ENCODE measurements around the gene KRTAP10-5.
"Not testable (repeated sequence)": the region's sequence is repeated elsewhere in the genome, so short reads cannot be mapped to it uniquely, and the experiment has no call there.

Gene KRTAP10-5

DNA sequence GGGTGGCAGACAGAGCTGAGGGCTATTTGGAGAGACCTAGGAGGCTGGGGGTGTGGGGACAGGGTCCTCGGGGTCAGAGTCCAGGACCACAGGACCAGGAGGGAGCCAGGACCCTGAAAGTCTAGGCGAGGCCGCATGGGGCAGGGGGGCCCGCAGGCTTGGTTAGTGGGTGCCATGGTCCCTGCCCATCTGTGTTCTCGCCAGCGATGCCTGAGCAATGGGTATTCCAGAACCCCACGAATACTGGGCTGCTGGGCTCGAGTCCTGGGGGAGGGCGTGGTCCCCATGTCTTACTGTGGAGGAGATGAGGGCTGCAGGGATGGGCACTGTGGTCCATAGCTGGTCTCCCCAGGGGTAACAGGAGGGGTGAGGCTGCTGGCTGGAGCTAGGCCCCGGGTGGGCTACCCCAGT, 9.9 kb upstream of the KRTAP10-5 start:
- no peak for DNase-seq

DNA sequence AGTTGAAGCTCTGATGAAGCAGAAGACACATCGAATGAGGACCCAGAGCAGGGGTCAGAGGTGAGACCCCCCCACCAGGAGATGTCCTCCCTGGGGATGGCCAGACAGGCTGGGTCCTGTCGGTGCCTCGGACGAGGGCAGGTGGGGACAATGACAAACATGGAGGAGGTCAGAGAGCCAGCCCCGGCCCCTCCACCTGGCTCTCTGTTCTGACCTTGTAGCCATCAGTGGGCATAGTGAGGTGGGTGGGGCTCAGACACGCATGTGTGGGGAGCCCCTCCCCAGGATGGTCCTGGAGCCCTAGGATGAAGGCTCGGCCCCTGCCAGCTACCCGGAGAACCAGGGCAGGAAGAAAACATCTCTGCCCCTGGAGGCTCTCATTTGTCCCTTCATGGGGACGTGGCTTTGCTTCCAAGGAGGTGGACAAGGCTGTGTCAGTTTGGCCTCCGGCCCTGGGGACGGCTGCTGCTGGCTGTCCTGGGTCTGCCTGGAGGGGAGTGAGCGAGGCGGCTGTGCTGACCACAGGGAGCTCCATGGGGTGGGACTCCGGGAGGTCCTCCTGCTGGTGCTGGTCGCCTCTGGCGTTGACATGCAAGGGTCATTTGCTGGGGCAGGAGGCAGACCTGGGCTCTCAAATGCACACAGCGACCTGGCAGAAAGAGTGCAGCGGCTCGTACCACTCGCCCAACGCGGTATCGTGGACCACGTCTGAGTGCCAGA, 9.3 kb upstream of the KRTAP10-5 start:
- DNase-seq = no peak

DNA sequence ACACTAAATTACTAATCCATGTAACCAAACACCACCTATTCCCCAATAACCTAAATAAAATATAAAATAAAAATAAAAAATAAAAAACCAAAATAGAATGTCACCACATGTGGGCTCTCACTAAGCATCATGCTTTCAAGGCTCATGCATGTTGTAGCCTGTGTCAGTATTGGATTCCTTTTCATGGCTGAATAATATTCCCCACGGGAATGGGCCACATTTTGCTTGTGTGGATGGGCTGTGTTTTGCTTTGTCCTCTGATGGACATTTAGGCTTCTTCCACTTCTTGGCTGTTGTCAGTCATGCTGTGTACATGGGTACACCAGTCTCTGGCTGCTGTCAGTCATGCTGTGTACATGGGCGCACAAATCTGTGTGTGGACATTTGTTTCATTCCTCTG, 8.7 kb upstream of the KRTAP10-5 start:
- DNase-seq = no peak

DNA sequence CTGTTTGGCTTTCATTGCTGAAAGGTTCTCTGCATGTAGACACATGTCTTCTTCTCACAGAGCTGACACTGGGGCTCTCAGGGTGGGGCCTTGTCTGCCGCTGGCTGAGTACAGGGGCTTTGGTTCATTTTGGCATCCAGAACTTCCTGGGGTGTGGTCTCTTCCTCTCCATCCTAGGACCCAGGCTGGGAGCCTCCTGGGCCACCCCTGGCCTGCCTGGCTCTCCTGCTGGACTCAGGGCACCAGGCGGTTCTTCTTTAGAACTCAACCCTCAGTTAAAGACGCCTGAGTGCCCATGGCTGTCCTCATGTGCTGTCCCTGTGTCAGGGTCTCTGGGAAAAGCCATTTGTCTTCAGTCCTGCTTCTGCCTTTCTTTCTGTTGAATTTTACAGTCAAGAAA, 5.5 kb upstream of the KRTAP10-5 start:
- no peak for DNase-seq

DNA sequence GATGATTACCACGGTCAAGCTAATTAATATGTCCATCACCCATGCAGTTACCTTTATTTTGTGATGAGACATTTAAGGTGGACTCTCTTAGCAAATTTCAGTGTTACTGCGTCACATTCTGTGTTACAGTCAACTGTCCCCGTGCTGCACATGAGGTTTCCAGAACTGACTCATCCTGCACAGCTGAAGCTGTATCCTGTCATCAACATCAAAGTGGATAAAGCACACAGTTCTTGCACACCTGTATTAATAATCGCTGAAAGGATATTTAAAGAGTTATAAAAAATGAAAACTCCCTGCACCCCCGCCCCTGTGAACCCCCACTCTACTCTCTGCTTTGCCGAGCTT, 3.4 kb upstream of the KRTAP10-5 start:
- no peak for DNase-seq

DNA sequence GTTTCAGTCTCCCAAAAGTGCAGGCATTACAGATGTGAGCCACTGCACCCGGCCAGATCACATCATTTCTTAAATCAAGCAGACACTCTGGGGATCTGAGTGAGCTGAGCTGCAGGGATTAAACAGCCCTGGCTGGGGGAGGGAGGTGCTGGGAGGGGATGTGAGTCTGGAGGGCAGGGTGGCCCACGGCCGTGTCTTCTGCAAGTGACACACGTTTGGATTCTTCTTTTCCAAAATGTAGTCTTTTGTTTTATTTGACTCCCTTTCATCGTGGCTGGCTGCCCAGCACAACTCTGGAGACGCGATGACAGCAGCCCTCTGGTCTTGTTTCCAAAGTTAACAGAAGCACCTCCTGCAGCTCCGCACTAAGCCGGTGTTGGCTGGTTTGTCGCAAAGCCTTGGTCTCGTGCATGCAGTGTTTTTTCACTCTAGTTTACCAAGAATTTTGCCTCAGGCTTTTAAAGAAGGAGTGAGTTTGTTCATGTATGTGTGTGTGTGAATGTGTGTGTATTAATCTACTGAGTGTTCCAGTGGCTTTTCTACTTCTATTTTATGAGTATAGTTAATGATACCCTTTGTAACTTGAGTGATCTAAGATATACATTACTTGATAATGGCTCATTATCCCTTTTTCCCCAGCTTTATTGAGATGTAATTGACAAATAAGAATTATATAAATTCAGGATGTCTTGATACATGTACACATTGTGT, 2.8 kb upstream of the KRTAP10-5 start:
- no peak for DNase-seq

DNA sequence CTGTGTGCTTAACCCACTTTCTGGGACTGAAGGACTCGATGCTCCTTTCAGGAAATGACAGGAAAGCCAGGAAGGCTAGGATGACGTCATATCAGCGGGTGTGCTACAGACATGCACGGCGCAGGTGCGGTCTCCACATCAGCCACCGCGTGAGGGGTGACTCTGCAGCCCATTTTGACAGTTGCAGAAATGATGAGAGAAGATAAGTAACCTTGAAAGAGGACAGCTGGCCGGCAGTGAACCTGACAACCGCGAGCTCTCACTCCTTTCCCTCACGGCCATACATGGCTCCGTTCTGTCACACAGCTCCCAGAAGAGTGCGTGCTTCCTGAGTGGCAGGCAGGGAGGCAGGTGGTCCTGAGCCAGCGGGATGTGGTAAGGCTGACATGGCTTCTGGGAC, 1.7 kb upstream of the KRTAP10-5 start:
- DNase-seq = peak; percentile 11

DNA sequence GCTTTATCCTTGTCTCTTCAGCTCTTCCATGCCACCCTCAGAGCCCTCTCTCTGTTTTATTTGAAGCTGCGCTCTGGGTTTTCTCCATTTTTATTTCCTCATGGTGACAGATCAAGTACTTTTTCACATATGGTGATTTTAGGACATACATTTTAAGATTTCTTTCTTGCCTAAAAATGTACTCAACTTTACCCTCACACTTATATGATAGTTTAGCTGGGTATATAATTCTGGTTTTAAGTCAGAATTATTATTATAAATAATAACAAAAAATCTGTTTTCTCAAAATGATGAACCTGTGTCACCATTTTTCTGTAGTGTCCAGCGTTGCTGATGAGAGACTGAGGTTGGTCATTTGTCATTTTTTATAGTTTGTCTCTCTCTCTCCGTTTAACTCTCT, 754 bp upstream of the KRTAP10-5 start:
- no peak for DNase-seq

DNA sequence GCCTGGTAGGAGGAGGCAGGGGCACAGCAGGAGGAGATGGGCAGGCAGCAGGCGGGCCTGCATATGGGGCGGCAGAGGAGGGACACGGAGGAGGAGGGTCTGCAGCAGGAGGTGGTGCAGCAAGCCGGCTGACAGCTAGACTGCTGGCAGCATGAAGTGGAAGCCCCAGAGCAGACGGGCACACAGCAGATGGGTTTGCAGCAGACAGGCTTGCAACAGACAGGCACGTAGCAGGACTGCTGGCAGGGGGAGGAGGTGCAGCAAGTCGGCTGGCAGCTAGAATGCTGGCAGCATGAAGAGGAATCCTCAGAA, 615 bp downstream of the KRTAP10-5 start:
- DNase-seq = no peak

DNA sequence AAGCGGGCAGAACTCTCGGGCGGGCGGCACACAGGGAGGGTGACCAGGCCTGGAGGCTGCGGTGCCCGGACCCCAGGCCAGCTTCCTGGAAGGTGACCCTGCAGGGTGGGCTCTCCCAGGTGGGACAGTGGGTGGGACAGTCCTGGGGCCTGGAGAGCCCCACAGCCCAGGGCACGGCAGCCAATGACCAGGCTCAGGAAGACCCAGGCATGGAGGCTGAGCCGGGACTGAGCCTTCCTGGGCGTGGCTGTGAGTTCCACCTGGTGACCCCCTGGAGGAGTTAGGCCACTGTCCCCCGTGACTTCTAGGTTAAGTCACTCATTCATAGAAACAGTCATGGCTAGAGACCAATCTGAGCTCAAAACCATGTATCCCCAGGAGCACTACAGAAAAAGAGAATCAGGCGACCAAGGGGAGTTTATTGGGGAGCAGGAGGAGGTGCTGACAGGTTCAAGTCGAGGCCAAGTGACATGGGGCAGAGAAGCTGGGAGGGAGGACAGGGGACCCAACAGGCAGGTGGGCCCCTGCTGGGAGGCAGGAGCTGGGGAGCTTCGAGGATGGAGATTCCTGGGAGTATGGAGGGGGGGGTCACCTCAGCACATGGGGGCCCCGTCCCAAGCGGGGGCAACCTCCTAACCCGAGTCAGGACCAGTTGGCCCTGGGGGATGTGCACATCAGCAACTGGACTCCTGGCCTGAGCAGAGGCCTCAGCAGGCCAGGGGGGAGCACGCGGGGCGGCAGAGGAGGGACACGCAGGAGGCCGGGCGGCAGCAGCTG, 1.2 kb downstream of the KRTAP10-5 start:
- no peak for DNase-seq

DNA sequence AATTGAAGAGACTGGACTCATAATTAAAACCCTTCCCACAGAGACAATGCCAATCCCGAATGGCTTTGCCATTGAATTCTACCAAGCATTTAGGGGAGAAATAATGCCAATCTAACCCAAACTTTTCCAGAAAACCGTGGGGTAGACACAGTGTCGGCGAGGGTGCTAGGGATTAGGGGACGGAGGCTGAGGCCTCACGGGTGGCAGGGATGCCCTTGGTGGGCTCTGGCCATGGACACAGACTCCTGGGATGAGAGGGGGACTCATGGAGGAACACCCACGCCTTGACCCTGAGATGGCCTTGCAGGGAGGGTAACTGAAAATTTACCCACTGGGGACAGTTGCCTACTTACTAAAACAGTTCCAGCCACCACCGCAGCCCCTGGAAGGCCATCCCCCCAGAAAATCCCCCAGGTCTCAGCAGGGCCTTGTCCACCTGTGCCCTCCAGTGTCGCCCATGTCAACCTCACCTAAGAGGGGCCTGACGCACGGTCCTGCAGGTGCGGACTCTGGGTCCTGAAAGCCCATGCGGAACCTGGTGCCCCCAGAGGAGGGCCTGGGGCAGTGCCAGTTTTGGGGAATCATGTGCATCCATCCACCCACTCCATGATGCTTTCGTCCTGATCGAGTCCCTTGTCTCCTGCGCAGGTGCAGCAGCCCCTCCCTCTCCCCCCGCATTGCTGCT, 1.9 kb downstream of the KRTAP10-5 start:
- DNase-seq = no peak

DNA sequence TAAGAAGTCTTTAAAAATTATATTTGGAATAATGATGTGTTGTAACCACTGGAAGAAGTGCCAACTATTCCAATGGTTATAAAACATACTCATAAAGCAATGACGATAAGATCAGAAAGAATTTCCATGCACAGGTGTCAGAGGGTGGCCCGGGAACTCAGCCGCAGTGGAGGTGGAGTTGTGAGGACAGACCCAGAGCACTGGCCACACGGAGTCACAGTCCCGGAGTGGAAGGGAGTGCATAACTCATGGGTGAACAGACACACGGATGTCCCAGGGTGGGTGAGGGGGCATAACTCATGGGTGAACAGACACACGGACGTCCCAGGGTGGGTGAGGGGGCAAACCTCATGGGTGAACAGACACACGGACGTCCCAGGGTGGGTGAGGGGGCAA, 4.4 kb downstream of the KRTAP10-5 start:
- DNase-seq = no peak

DNA sequence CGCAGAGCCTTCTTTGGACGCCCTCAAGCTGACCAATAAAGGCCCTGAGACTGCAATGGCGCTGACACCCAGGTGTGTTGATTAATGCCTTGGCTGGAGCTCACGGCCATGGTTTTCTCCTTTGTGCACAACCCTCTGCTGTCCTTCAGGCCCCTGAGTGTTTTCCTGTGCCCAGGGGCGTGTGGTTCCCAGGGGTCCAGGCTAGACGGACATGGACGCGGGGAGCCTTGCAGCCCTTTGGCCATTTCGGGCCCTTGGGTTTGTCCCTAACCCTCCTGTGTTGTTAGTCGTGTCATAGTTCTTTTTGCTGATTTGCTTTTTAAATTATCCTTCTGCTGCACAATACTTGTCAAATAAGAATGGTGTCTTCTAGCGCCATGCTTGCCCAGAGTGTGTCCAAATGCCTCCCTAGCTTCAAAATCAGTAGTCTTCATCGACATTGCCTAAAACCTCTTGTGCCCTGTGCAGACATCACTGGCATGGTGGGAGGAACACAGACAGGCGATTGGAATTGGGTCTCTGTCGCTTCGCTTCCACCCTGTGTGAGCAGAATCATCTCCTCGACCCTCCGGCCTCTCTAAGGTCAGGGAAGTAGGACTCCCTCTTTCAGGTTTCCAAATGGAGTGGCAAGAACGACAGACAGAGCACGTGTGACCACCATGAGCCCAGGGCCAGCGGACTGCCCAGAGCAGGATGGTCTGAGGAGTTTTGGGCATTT, 4.9 kb downstream of the KRTAP10-5 start:
- DNase-seq = no peak

DNA sequence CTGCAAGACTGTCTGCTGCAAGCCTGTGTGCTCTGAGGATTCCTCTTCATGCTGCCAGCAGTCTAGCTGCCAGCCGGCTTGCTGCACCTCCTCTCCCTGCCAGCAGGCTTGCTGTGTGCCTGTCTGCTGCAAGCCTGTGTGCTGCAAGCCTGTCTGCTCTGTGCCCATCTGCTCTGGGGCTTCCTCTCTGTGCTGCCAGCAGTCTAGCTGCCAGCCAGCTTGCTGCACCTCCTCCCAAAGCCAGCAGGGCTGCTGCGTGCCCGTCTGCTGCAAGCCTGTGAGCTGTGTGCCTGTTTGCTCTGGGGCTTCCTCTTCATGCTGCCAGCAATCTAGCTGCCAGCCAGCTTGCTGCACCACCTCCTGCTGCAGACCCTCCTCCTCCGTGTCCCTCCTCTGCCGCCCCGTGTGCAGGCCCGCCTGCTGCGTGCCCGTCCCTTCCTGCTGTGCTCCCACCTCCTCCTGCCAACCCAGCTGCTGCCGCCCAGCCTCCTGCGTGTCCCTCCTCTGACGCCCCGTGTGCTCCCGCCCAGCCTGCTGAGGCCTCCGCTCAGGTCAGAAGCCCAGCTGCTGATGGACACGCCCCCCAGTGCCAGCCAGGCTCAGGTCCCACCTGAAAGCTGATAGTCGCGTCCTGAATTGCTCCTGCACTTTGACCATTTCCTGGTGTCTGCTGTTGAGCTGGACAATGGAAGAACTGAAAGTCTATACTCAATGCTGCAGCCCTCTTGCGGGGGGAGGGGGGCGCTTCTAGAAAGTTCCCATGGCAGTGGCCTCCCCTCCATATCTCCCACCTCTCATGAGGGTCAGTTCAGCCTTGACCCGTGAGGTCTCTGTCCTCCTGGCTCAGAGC, 5.7 kb downstream of the KRTAP10-5 start:
- no peak for DNase-seq

DNA sequence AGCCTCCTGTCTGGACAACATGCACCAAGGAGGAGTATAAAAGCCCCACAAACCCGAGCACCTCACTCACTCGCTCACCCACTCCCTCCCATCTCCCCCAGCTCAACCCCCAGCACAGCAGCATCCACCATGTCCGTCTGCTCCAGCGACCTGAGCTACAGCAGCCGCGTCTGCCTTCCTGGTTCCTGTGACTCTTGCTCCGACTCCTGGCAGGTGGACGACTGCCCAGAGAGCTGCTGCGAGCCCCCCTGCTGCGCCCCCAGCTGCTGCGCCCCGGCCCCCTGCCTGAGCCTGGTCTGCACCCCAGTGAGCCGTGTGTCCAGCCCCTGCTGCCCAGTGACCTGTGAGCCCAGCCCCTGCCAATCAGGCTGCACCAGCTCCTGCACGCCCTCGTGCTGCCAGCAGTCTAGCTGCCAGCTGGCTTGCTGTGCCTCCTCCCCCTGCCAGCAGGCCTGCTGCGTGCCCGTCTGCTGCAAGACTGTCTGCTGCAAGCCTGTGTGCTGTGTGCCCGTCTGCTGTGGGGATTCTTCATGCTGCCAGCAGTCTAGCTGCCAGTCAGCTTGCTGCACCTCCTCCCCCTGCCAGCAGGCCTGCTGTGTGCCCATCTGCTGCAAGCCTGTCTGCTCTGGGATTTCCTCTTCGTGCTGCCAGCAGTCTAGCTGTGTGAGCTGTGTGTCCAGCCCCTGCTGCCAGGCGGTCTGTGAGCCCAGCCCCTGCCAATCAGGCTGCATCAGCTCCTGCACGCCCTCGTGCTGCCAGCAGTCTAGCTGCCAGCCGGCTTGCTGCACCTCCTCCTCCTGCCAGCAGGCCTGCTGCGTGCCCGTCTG, 6.6 kb downstream of the KRTAP10-5 start, which contains the start of gene KRTAP10-4:
Gene KRTAP10-4, plus strand, starts transcription at position 100 of the 827 bp plus-strand sequence. Its CDS starts 30 bp downstream, at position 130.
- not testable (repeated sequence) for DNase-seq

DNA sequence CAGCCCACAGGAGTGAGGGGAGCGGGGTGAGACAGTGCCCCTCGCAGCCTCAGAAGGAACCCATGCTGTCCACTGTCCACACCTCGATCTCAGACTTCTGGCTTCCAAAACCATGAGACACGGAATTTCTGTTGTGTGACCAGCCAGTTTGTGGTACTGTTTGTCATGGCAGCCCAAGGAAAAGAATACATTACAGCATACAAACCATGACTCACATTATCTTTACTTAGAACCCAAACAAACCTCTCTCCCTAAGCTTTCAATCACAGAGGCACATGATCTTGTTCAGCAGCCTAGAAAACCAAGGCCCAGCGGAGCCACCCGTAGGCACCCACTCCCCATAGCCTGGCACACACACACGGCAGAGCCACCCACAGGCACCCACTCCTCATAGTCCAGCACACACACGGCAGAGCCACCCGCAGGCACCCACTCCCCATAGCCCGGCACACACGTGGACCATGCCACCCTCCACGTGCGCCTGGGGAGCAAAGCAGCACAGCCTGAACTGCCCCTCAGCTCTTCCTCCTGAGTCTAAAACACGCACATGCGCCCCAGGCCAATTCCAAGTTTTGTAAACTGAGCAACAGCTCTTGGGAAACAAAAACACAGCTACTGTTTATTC, 7.3 kb downstream of the KRTAP10-5 start:
- no peak for DNase-seq

DNA sequence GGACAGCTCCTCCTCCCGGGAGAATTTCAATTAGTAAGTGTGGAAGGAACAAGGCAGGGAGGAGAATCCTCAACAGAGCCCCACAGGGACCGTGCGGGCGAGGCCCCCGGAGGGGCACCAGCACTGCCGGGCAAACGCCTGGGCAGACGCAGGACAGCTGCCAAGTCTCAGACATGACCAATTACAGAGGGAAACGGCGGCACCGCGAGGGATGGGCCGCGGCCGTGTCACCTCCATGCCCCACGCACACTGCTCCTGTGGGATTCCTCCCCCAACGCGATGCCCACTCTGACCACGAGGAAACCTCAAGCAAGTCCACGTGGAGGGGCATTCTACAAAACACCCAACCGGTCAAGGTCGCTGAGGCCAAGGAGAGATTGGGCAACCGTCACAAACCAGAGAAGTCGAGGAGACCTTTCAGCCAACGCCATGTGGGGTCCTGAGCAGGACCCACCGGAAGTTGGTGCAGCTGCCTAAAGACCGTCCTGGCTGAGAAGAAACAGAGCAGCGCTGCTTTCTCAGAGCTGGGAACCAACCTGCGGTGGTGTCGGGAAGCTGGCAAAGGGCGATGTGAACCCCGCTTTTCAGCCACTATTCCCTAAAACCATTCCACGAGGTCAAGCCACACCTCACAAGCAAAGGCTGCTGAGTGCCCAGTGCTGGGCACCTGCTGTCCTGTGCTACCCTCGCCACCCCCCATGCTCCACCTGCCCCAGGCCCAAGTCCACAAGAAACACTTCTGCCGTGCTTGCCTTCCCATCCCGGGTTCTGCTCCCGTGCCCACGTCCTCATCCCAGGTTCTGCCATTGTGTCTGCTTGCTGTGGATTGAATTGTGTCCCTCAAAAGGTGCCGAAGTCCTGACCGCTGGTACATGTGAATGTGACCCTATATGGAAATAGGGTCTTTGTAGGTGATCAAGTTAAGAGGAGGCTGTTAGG, 8.3 kb downstream of the KRTAP10-5 start:
- no peak for DNase-seq

DNA sequence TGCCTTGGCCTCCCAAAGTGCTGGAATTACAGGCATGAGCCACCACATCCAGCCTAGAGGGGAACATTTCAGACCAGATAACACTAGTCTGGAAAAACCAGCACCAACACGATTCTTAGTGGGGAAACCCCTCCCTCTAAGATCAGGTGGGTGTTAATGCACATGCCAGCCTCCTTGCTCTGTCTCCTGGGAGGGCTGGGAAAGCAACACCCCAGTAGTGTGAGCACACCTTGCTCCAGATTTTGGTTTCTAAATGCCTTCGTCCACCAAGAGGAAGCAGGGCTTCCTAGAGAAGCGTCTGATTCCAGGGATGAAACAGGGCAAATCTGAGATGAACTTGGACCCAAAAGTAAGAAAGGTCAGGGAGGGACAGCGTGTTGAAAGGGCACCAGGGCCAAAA, 9.1 kb downstream of the KRTAP10-5 start:
- no peak for DNase-seq

DNA sequence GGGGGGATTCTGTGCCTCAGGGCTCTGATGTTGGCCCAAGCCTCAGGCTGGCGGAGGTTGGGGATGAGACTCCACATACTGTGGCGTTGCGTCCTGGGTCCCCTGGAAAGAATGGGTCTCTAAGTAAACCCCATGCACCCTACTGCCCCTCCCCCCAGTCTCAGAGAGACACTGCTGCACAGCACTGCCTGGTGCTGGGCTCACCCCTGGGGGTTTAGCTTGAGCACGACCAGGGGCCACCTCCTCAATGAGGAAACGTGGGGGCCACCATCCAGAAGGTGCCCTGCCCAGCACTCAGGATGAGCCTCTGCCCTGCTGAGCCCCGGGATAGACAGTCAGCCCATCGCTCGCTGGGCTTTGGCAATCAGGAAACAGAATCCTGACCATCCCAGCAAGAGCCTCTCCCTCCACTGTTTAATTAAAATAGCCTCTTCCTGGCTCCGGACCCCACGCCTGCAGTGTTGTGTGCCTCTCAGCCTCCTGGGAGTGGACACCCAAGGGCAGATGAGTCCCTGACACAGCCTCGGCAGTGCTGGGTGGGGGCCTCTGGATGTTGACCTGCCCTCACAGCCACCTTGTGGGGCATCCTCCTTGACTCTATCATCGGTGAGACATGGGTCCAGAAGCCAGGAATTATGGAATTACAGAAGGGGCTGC, 10.4 kb downstream of the KRTAP10-5 start:
- DNase-seq = no peak
